CD4-positive, alpha-beta T cell treated with Interferon alpha-2 for 1 hour (primary cell): Measurements from ENCODE around the gene RANBP17.
"Not testable (repeated sequence)": the region's sequence is repeated elsewhere in the genome, so short reads cannot be mapped to it uniquely, and the experiment has no call there.

Experiments
- DNase-seq, 2 donors: peaks; one replicate each; pipeline ENCODE4 v3.0.0-alpha.2; 2020 to 2022

The RANBP17 gene

GRCh38 chr5:170861917-170862766, at the start of gene RANBP17:
RANBP17 (plus strand) TSS chr5:170862018.
- peak; percentile 0 to 4 for DNase-seq

DNA sequence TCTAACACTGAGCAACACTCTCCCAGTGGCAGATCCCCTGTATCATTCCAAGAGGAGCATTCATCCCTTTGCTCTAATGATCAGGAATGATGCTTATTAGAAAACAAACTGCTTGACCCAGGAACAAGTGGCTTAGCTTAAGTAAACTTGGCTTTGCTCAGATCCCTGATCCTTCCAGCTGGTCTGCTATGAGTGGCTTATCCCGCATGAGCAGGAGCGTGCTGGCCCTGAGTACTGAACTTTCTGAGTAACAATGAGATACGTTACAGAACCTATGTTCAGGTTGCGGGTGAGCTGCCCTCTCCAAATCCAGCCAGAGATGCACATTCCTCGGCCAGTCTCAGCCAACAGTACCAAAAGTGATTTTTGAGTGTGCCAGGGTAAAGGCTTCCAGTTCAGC, 48.6 kb upstream of the RANBP17 start:
- DNase-seq, result no peak

DNA sequence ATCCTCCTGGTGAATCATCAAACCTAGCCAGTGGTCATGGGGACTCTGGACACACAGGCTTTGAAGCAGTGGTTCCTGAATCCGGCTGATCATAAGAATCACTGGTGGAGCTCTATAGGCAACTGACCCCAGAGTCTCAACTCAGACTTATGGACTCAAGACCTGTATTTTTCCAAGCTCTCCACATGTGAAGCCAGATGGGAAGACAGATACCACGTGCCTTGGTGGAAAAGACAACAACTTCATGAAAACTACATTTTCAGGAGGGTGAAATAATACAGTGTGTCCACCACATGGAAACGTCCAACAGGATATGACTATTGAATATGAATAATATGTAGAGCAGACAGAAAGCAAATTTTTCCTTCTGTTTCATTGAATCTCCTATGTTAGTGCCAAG, 44.6 kb upstream of the RANBP17 start:
- DNase-seq, result no peak

DNA sequence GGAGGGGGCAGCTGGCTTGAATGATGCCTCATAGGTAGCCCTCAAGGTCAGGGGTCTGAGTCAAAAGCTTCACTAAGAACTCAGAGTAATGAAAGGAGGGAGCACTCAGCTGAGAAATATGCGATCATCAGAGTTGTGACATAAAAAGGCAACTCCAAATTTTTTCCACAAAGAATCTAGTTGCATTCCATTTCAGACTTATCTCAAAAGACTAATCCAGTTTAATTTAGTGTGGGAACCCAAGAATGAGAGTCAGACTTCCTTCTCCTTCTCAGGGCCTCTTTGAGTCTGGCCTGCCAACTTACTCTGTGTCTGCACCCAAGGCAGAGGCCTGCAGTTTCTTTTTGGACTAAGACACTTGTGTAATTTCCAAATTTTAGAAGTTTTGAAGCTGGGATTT, 43.6 kb upstream of the RANBP17 start:
- no peak for DNase-seq

- DNase-seq, result no peak
Observed at GRCh38 chr5:170819824-170820223, 42.0 kb upstream of the RANBP17 start.

DNA sequence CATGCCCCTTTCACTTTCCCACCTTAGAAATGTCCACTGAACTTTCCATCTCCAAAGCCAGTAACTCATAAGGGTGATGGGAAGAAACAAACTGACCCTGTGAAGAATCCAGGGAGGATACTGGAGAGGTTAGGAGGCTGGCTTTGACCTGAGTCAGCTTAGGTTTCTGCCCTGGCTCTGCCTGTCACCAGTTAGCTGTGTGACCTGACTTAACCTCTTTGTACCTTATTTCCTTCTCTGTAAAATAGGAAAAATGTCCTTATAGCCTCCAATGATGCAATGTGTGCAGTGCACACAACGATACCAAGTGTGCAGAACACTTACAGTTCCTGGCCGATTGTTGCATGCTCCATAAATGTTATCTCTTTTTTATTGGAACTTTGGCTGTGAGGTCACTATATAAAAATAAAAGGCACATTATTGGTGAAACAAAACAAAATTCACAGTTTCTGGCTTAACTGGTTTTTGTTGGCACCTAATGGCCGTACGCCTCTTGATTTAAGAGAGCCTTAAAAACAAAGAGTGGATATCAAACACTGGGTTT, 40.5 kb upstream of the RANBP17 start:
- no peak for DNase-seq

- DNase-seq, result no peak
Observed at GRCh38 chr5:170826117-170826516, 35.7 kb upstream of the RANBP17 start.

DNA sequence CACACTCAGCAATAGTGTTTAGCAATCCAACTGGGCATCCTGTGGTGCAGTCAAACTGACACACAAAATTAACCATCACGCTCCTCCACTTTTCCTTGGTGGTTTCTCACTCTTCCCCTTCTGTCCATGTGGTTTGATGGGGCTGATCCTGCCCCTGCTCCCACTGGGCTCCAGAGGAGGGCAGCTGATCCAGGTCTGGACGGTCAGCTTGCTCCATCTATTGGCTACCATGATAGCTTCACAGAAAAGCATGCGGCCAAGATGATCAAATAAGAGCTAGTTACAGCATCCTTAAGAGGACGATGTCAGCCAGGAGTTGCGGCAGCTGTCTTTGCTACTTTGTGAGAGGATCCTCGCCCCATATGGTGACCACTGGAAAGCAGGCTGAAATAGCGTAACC, 29.6 kb upstream of the RANBP17 start:
- DNase-seq, result no peak

DNA sequence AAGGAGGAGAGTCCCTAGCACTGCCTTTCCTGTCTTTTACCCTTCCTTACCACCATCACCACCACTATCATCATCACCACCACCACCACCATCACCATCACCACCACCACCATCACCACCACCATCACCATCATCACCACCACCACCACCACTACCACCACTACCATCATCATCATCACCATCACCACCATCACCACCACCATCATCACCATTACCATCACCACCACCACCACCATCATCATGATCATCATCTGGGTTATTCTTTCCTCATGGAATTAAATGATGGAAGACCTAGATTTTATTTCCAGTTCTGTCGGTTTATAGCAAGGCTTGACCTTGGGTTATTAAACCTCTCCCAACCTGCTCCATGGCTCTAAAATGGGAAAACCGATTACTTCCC, 27.8 kb upstream of the RANBP17 start:
- DNase-seq, result not testable (repeated sequence)

GRCh38 chr5:170836226-170836625, 25.6 kb upstream of the RANBP17 start:
- no peak for DNase-seq

DNA sequence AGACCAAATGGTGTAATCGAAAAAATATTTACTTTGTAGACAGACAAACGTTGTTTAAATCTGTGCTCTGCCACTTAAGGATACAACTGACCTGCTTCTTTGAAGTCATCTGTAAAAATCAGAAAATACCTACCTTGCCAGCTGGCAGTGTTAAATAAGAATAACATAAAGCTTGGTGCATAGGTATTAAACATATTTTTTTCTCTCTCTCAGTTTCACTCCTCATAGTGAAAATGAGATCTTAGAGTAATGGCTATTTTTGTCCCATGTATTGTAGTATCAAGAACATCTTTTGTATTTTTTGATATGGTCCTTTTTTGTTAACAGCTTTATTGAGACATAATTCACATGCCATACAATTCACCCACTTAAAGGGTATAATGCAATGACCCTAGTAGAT, 17.9 kb upstream of the RANBP17 start:
- DNase-seq, result no peak

GRCh38 chr5:170844651-170845050, 17.2 kb upstream of the RANBP17 start:
- no peak for DNase-seq

GRCh38 chr5:170846416-170846815, 15.4 kb upstream of the RANBP17 start:
- no peak for DNase-seq

GRCh38 chr5:170846846-170847245, 15.0 kb upstream of the RANBP17 start:
- DNase-seq, result no peak

DNA sequence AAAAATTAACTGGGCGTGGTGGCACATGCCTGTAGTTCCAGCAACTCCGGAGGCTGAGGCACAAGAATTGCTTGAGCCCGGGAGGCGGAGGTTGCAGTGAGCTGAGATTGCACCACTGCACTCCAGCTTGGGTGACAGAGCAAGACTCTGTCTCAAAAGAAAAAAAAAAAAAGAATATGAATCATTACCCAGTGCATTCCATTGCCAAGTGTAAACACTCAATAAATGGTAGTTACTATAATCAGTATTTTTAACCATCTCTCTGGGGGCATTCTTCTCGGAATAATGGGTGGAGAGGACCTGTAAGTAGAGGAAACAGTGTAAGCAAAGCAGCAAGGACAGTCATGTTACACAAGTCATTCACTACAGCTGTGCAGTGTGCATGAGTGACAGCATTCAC, 13.8 kb upstream of the RANBP17 start:
- no peak for DNase-seq

DNA sequence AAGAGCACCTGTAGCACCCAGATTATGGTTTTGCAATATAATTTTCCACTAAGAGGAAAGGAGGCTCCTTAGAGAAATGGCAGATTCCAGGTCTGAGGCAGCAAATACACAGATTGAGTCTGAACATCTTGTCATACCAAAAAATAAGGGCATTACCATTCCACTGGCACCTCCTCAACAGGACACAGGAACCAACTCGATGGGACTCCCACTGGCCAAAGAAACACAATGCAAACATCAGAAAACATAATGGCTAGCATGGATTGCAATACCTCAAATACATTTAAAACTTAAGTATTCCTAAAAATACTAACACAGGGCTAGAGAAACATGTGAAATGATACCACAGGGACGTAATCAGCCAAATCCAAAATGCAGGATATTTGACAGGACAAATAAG, 12.4 kb upstream of the RANBP17 start:
- no peak for DNase-seq

GRCh38 chr5:170854566-170854965, 7.3 kb upstream of the RANBP17 start:
- no peak for DNase-seq

DNA sequence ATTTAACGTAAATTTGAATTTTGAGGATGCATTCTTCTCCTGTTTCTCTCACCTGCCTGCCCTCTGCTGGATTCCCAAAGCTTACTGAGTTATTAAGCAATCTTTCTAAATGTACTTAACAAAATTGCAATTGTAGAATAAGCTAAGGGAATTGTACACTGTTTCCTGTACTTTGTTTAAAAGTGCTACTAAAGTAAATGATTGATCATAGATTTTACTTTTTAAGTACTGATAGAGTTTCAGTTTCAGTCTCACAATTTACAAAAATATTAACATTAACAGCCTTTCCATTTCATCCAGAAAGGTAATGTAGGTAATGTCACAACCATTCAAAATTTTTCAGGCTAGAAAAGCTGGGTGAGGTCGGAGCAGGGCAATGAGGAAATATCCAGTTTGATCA, 4.8 kb upstream of the RANBP17 start:
- DNase-seq, result no peak

GRCh38 chr5:170860415-170860814, 1.4 kb upstream of the RANBP17 start:
- no peak for DNase-seq

GRCh38 chr5:170860818-170861666, 776 bp upstream of the RANBP17 start:
- no peak for DNase-seq

DNA sequence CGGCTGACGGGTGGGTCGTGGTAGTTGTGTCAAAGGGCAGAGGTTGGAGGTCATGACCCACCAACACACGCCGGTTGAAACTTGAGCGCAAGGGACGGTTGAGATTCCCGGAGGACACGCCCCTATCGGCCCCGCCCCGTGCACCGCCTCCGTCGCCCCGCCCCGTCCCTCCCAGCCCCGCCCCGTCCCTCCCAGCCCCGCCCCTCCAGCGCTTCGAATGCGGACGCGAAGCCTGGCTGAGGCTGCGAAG, 226 bp upstream of the RANBP17 start:
- DNase-seq, result no peak

GRCh38 chr5:170863646-170864045, 1.8 kb downstream of the RANBP17 start:
- DNase-seq, result no peak

DNA sequence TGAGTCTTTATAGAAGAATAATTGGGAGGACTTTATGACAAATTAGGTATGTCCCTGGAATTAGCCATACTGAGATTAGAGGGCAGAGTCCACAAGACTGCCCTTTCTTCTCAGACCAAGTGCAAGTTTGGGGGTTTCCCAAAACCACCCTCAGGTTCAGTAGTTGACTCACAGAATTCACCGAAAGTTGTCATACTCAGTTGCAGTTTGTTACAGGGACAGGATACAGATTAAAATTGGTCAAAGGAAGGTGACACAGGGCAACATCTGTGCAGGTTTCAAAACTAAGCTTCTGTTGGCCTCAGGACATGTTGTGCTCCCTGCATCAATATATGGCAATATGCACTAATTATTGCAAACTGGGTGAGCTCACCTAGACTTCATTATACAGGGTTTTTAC, 3.8 kb downstream of the RANBP17 start:
- no peak for DNase-seq

DNA sequence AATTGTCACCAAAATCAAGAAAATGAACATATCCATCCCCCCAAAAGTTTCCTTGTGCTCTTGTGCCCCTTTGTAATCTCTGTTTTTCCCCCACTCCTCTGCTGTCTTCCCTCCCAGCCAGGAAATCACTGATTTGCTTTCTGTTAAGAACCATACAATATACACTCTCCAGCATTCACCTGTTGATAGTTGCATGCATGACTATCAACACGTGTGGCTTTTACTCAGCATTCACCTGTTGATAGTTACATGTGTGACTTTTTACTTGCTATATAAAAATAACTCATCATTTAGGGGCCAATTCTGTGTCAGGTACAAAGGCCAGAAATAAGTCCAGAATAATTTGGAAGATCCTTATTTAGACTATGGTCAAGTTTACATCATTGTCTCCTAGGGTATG, 6.0 kb downstream of the RANBP17 start:
- no peak for DNase-seq
